SU-DHL-6 (cell line): Measurements from ENCODE around the gene SUMO4.

Source experiments
- EZH2phosphoT487 ChIP-seq: fragments of 200-600 bp; sonication (generic), shearing (Covaris generic); conservative IDR thresholded peaks from 2 replicates; pipeline ENCODE4 v1.6.1; 2018; ENCODE audit warnings: mild to moderate bottlenecking, antibody characterized with exemption, low read length, moderate library complexity, mixed read lengths
- TF ChIP-seq, protein P1 (sequence below): fragments of 200-600 bp; sonication (generic); IDR thresholded peaks from one replicate; pipeline ENCODE4 v1.5.1; 2017; ENCODE audit warnings: antibody characterized with exemption, mild to moderate bottlenecking, low read length, moderate library complexity; ENCODE audit not compliant: insufficient read depth, poor library complexity, severe bottlenecking

DNA sequence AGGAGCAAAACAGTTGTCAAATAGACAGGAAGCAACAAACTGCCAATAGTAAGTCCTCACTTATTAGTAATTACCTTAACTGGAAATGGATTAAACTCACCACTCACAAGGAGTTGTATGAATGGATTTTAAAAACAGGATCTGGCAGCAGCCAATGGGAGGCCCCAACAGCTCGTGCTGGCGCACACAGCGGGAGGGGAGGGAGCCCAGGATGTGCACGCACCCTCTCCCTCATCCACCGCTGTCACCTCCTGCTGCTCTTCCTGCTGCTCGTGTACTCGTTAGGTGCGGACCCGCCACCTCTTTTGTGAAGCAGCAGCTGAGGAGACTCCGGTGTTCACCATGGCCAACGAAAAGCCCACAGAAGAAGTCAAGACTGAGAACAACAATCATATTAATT lies at the start of gene SUMO4:
- no peak for TF ChIP-seq EZH2phosphoT487
- TF ChIP-seq, protein P1, sequence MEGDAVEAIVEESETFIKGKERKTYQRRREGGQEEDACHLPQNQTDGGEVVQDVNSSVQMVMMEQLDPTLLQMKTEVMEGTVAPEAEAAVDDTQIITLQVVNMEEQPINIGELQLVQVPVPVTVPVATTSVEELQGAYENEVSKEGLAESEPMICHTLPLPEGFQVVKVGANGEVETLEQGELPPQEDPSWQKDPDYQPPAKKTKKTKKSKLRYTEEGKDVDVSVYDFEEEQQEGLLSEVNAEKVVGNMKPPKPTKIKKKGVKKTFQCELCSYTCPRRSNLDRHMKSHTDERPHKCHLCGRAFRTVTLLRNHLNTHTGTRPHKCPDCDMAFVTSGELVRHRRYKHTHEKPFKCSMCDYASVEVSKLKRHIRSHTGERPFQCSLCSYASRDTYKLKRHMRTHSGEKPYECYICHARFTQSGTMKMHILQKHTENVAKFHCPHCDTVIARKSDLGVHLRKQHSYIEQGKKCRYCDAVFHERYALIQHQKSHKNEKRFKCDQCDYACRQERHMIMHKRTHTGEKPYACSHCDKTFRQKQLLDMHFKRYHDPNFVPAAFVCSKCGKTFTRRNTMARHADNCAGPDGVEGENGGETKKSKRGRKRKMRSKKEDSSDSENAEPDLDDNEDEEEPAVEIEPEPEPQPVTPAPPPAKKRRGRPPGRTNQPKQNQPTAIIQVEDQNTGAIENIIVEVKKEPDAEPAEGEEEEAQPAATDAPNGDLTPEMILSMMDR = no peak
